Astrocyte of the spinal cord (primary cell): ENCODE measurements around the gene BMP6.

Experiments used
- DNase-seq: peaks from one replicate; pipeline ENCODE4 v3.0.0; 2011; ENCODE audit warnings: low read depth, low spot score
- H3K4me3 ChIP-seq: 2 replicates; pipeline ENCODE4 v1.5.1; 2011; ENCODE audit warnings: low read depth, mild to moderate bottlenecking, low read length, moderate library complexity
- CTCF ChIP-seq: IDR thresholded peaks from 2 replicates; pipeline ENCODE4 v1.5.1; 2012; ENCODE audit warnings: low read depth, mild to moderate bottlenecking, low read length, inconsistent platforms
- in situ Hi-C: cut with HindIII; loops from 2 replicates; pipeline ENCODE4 v1.10.0; 2017; ENCODE audit warnings: low sequenced_read_pairs

BMP6 gene

GRCh38 chr6:7706269-7706668 lies 19.6 kb upstream of the BMP6 start:
- in situ Hi-C loops, result no loop called here

DNA sequence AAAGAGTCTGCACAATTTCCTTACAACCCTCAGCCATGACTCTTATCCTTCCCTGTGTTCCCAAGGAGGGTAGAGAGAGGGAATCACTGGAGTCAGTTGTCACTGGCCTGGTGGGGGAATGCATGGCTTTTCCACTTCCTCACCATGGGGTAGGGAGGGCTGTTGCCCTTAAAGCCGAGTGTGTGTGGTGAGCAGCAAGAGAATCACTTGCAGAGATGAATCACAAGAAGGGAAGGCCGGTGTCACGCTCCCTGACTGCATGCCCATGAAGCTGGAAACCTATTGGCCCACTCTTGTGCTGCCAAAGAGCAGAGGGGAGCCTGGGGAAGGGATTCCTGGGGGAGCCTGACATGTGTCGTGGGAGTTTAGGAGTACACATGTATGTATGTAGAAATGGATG lies 18.1 kb upstream of the BMP6 start:
- in situ Hi-C loops, result no loop called here
- TF ChIP-seq CTCF, result no peak
- no peak overlapping the region for H3K4me3 ChIP-seq
- DNase-seq, result no peak

More at GRCh38 chr6:7706269-7706668, 19.6 kb upstream of the BMP6 start:
- H3K4me3 ChIP-seq, result no peak overlapping the region
- no peak for DNase-seq
- no peak for TF ChIP-seq CTCF

DNA sequence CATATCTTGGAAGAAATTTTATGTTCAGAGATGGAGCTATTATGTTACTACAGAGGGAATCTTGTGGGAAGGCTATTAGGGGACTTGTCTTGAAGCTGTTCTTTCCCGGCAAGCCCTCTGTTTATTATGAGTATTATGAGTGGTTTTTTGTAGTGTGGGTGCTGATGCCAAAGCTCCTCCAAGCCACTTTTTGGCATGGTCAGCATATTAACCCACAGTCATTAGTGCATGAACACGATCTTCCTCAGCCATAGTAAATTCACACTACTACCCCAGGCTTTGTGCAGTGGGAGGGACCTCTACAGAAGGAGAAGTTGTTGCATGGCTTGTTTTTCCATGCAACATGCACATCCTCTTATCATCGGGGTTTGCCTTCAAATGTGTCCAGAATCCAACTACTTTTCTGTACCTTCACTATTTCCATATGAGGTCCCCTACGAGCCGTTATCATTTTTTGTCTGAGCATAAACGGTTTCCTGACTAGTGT lies 6.5 kb upstream of the BMP6 start:
- no peak overlapping the region for H3K4me3 ChIP-seq
- TF ChIP-seq CTCF, result no peak
- in situ Hi-C loops, result no loop called here
- DNase-seq, result no peak

DNA sequence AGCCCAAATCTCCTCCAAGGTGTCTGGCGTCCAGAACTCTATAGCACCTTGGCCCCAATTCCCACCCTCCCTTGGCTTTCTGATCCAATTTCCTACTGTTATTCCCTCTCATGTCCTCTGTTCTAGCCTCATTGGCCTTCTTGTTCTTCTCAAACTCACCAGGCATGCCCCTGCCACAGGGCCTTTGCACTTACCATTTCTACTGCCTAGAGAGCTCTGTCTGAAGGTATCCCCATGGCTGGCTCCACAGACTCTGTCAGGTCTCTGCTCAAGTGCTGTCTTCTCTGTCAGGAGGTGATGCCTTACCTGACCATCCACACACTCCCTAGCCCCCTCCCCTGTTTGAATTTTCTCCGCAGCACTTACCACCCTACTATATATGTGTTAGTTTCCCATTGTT lies 5.6 kb upstream of the BMP6 start:
- in situ Hi-C loops, result no loop called here
- TF ChIP-seq CTCF, result no peak
- no peak overlapping the region for H3K4me3 ChIP-seq
- DNase-seq, result no peak

DNA sequence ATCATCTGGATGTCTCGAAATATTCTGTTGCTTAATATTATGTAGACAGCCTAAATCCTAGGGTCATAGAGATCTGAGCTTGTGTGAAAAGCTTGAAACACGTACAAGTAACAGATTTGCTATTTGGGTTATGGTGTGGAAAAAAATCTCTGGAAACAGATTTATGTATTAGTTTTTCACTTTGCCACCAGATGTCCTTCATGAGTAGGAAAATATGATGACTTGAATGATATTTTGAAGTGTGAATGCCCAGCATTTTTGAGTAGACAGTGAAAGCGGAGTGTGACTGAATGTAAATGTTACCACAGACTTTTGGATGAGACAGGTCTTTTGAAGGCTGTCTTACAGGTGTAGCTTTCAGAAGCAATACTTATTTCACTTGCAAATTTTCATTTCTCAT lies 4.2 kb upstream of the BMP6 start:
- peak; percentile 34 for DNase-seq
- no peak overlapping the region for H3K4me3 ChIP-seq

GRCh38 chr6:7723041-7723447 lies 2.9 kb upstream of the BMP6 start:
- in situ Hi-C loops, result no loop called here
- no peak overlapping the region for H3K4me3 ChIP-seq
- peak; percentile 57 for TF ChIP-seq CTCF
- peak; percentile 85 for DNase-seq

More for the DNA sequence above, 4.2 kb upstream of the BMP6 start:
- TF ChIP-seq CTCF, result peak; percentile 34
- in situ Hi-C loops, result no loop called here

GRCh38 chr6:7723554-7723953 lies 2.3 kb upstream of the BMP6 start:
- DNase-seq, result no peak
- no peak for TF ChIP-seq CTCF
- in situ Hi-C loops, result no loop called here
- H3K4me3 ChIP-seq, result no peak overlapping the region
